ENCODE measurements around the gene USP50.
"Not testable (repeated sequence)": the region's sequence is repeated elsewhere in the genome, so short reads cannot be mapped to it uniquely, and the experiment has no call there.

The USP50 gene

GRCh38 chr15:50501815-50502214 is 44.7 kb downstream of the USP50 start:
- no peak for DNase-seq

GRCh38 chr15:50500352-50500751 is 46.1 kb downstream of the USP50 start:
- DNase-seq = no peak

DNA sequence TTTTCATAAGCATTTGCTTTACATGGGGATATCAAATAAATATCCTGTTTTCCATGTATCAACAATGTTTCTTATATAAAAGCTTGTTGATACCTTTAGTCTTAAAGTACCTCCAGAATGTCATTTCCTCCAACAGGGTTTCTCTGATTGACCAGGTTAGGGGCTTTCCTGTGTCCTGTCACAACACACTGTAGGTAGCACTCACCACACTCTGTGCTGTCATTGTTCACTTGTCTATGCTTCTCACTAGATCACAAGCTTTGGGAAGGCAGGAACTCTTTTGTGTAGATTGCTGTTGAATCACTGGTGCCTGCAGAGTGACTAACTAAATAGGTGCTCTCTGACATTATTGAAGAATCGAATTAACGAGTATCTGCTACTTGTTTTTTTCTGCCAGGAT is 49.8 kb downstream of the USP50 start:
- no peak for DNase-seq

DNA sequence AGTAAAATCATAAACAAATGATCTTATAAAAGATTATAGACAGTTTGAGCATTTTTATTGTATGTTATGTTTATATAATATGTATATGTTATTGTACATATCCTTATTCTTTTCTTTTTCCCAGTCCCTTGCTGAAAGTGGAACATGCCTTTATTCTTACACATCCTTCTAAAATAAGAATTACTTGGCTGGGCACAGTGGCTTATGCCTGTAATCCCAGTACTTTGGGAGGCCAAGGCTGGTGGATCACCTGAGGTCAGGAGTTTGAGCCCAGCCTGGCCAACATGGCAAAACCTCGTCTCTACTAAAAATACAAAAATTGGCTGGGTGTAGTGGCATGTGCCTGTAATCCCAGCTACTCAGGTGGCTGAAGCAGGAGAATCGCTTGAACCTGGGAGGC is 51.9 kb downstream of the USP50 start:
- DNase-seq = not testable (repeated sequence)

- DNase-seq = no peak
Observed at GRCh38 chr15:50493625-50494024, 52.8 kb downstream of the USP50 start.

- DNase-seq = no peak
Observed at GRCh38 chr15:50487287-50487686, 59.2 kb downstream of the USP50 start.

DNA sequence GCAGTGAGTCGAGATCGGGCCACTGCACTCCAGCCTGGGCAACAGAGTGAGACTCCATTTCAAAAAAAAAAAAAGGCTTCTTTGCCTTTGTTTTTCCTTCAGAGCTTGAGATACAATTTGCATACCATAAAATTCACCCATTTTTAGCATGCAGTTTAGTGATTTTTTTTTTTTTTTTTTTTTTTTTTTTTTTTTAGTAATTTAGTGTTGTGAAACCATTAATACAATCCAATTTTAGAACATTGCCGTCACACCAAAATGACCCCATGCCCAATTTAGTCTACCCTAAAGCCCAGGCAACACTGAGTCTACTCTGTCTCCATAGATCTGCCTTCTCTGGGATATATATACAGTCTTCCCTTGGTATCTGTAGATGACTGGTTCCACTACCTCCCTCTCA is 61.1 kb downstream of the USP50 start:
- DNase-seq = no peak

- DNase-seq = no peak
Observed at GRCh38 chr15:50484781-50485180, 61.7 kb downstream of the USP50 start.

GRCh38 chr15:50476143-50476542 is 70.3 kb downstream of the USP50 start:
- DNase-seq = no peak

GRCh38 chr15:50471072-50471471 is 75.4 kb downstream of the USP50 start:
- no peak for DNase-seq

DNA sequence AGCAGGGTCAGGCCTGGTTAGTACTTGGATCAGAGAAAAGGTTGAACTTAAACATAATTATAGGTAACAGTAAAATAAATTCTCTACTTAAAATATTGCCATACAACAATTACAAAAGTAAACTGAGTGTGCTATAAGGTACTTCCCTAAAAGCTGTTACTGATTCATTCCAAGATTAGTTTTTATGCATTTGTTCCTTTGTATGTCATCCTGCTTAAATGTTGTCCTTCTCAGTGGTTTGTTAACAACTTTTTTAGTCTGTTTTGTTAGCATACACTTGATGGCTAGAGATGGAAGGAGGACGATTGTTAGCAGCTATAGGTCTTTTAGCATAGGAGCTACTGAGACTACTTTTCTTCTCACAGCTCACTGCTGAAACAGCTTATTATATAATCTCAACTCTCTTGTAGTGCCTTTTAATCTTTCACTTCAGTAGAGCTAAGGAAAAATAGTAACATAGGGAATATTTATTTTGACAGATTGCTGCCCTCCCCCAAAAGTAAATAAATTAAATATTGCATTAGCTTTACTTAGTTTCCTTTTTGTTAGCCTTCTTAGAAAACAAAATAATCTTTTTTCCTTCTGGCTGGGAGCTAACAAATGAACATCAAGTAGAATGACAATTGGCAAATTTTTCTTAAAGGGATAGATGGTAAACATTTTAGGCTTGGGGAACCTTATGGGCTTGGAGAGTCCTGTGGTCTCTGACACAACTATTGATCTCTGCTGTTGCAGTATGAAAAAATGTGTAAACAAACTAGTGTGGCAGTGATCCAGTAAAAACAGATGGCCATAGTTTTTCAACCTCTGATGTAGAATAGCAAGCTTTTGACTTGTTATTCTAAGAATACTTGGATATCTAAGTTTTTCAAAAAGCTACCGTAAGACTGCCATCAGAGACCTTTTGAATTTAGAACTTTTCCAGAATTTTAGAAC is 82.8 kb downstream of the USP50 start:
- DNase-seq = no peak

GRCh38 chr15:50458348-50459112 is 87.9 kb downstream of the USP50 start:
- DNase-seq = no peak

- no peak for DNase-seq
Observed at GRCh38 chr15:50452927-50453326, 93.5 kb downstream of the USP50 start.
